Right lobe of liver (tissue), 6 donors: ENCODE results near the gene MTCH2. TPM values are rescaled to one million over a fixed set of nuclear protein-coding genes. Genes with fewer than 3 reads are reported as not detected.

Experiments
- ATAC-seq, 4 donors: fragments of 200-7000 bp; cut with Tn5 transposase; one replicate each; pipeline ENCODE4 v1.9.1; 2020; ENCODE audit warnings: mild to moderate bottlenecking in 4 of 4, moderate library complexity in 4 of 4
- DNase-seq, 3 donors: peaks; one replicate each; pipeline ENCODE4 v3.0.0-alpha.2; 2020
- H3K27ac ChIP-seq, 3 donors: fragments of 200-600 bp; one replicate each; pipeline ENCODE4 v1.8.0; 2022
- H3K27me3 ChIP-seq, 2 donors: fragments of 200-600 bp; one replicate each; pipeline ENCODE4 v1.8.0; 2022
- H3K36me3 ChIP-seq, 4 donors: fragments of 200-600 bp; sonication (generic) in 1 of 4; one replicate each; pipeline versions ENCODE4 v1.5.1 to v1.8.0; 2017 to 2022; ENCODE audit warnings: control low read depth in 1 of 4
- H3K4me1 ChIP-seq, 4 donors: fragments of 200-600 bp; sonication (generic) in 1 of 4; one replicate each; pipeline versions ENCODE4 v1.5.1 to v1.8.0; 2017 to 2022; ENCODE audit warnings: control low read depth in 1 of 4
- H3K4me3 ChIP-seq, 3 donors: fragments of 200-600 bp; one replicate each; pipeline ENCODE4 v1.8.0; 2022
- H3K9me3 ChIP-seq, 4 donors: fragments of 200-600 bp; sonication (generic) in 1 of 4; one replicate each; pipeline versions ENCODE4 v1.5.1 to v1.8.0; 2017 to 2022; ENCODE audit warnings: control low read depth in 1 of 4
- CTCF ChIP-seq, 4 donors: fragments of 200-600 bp in 3 of 4; fragments of 450-650 bp in 1 of 4; IDR thresholded peaks; one replicate each; pipeline versions ENCODE4 v1.5.1 to v1.8.0; 2016 to 2022; ENCODE audit warnings: antibody characterized with exemption in 4 of 4, mild to moderate bottlenecking in 2 of 4
- POLR2A ChIP-seq: fragments of 450-650 bp; IDR thresholded peaks from one replicate; pipeline ENCODE4 v1.6.1; 2017; ENCODE audit warnings: antibody characterized with exemption, mild to moderate bottlenecking
- WGBS: methylation state at CpG from one replicate; pipeline ENCODE4 v1.1.6; 2018; ENCODE audit warnings: low coverage, low lambda C conversion rate; ENCODE audit not compliant: insufficient coverage; ENCODE audit errors: missing lambda C conversion rate; 5-methylcytosine and 5-hydroxymethylcytosine counted together
- intact Hi-C, 2 donors: fragments of 100-400 bp; cut with DNase I; formaldehyde crosslinking; loops; one replicate each; pipeline versions ENCODE4 v1.11.2 to v1.14.1; 2022
- total RNA-seq, 6 experiments: library from RNA; depleted of rRNA in 2 of 6; stranded (reverse); fragments of >200 nt in 2 of 6; fragmentation: NEBNext Ultra II Directional in 3 of 6; extraction: Animal tissue kit (Norgen Biotek cat#: 25700) in 3 of 6; gene quantifications; one replicate each; pipeline versions ENCODE4 v1.1.0 to v1.2.4, GENCODE V29; 2016 to 2023
- donor health status: DM: no; HTN: yes; CAD: no.
- donor health status: DM: no; HTN: no; CAD: no.
- donor health status: DM: no; HTN: no; CAD: no.
- donor health status: DM: no; HTN: yes; CAD: no.
- donor health status: DM: no; HTN: yes; CAD: no.

Gene MTCH2
- total RNA-seq, 6 experiments from 2014 or later = 123 to 179 (median 135) TPM

- 40% methylated on average over 4 of the region's 6 CpGs for WGBS
- DNase-seq = no peak
Measured at GRCh38 chr11:47587039-47587716, 55.2 kb downstream of the MTCH2 start.

GRCh38 chr11:47586098-47586855 lies 56.1 kb downstream of the MTCH2 start, which contains the start of gene FAM180B:
Gene FAM180B, plus strand, starts transcription at chr11:47586678. Its CDS starts 91 bp downstream, at chr11:47586769.
- ATAC-seq = peak in 1 of 4 donors; percentile 5
- no peak within 1 kb of the TSS for H3K4me3 ChIP-seq
- TF ChIP-seq CTCF (IDR thresholded peaks at IDR 0.05) = no peak
- no peak for TF ChIP-seq POLR2A
- no peaks in the 10 kb centered on the region for H3K9me3 ChIP-seq
- H3K27me3 ChIP-seq = no peaks in the 10 kb centered on the region
- DNase-seq = no peak
- no peak within 1 kb of the TSS for H3K27ac ChIP-seq
- H3K36me3 ChIP-seq = peaks cover 0 to 39% (median 7%) of the 10 kb centered on the region in 4 donors
- no peaks in the 10 kb centered on the region for H3K4me1 ChIP-seq
- intact Hi-C loops = no loop called here
- 81% methylated on average over 6 of the region's 12 CpGs for WGBS

More at GRCh38 chr11:47587039-47587716, 55.2 kb downstream of the MTCH2 start:
- Histone ChIP-seq H3K36me3 (peaks cover 0 to 30% (median 2%) of the 10 kb centered on the region in 4 donors), H3K27me3 (no peaks in the 10 kb centered on the region), H3K4me1 (no peaks in the 10 kb centered on the region), H3K4me3 (no peak overlapping the region), H3K27ac (no peak overlapping the region), H3K9me3 (no peaks in the 10 kb centered on the region)
- TF ChIP-seq CTCF (IDR thresholded peaks at IDR 0.05) (no peak), POLR2A (no peak)
- intact Hi-C loops = no loop called here
- ATAC-seq = peak; percentile 4 to 37 (median 30)

GRCh38 chr11:47583844-47584243 lies 58.5 kb downstream of the MTCH2 start:
- no peak overlapping the region for H3K27ac ChIP-seq
- DNase-seq = no peak
- peaks cover 0 to 5% (median 2%) of the 10 kb centered on the region in 4 donors for H3K4me1 ChIP-seq
- TF ChIP-seq POLR2A (no peak), CTCF (IDR thresholded peaks at IDR 0.05) (no peak)
- ATAC-seq = no peak
- intact Hi-C loops = no loop called here
- no peak overlapping the region for H3K4me3 ChIP-seq
- H3K27me3 ChIP-seq = no peaks in the 10 kb centered on the region
- H3K9me3 ChIP-seq = no peaks in the 10 kb centered on the region
- WGBS = 79% methylated on average over 3 of the region's 5 CpGs
- peaks cover 0 to 50% (median 11%) of the 10 kb centered on the region in 4 donors for H3K36me3 ChIP-seq

- Histone ChIP-seq H3K36me3 (peaks cover 0 to 52% (median 11%) of the 10 kb centered on the region in 4 donors), H3K27me3 (no peaks in the 10 kb centered on the region), H3K4me3 (peak within 1 kb of the TSS; percentile 96 to 100 (median 98)), H3K27ac (peak within 1 kb of the TSS; percentile 75 to 87 (median 82)), H3K4me1 (peaks cover 0 to 17% (median 7%) of the 10 kb centered on the region in 4 donors), H3K9me3 (no peaks in the 10 kb centered on the region)
- DNase-seq (peak; percentile 87 to 91 (median 88)), ATAC-seq (peak; percentile 97 to 98 (median 98))
- intact Hi-C loops = no loop called here
- WGBS = 0% methylated on average over 16 of the region's 72 CpGs
- TF ChIP-seq POLR2A (peak; percentile 38), CTCF (IDR thresholded peaks at IDR 0.05) (no peak)
Measured at GRCh38 chr11:47578524-47579494, 63.5 kb downstream of the MTCH2 start, which contains the start of the genes KBTBD4 and NDUFS3. Gene KBTBD4, minus strand, starts transcription at chr11:47578970. Its CDS starts 19 bp downstream, at chr11:47578951. Gene NDUFS3, plus strand, starts transcription at chr11:47579074. Its CDS starts 18 bp downstream, at chr11:47579092.
